Fibroblast of upper back skin (primary cell): ENCODE data around the gene OR51I2.

Experiments
- DNase-seq: peaks from one replicate; pipeline ENCODE4 v3.0.0-alpha.2; 2013

The OR51I2 gene, protein sequence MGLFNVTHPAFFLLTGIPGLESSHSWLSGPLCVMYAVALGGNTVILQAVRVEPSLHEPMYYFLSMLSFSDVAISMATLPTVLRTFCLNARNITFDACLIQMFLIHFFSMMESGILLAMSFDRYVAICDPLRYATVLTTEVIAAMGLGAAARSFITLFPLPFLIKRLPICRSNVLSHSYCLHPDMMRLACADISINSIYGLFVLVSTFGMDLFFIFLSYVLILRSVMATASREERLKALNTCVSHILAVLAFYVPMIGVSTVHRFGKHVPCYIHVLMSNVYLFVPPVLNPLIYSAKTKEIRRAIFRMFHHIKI

DNA sequence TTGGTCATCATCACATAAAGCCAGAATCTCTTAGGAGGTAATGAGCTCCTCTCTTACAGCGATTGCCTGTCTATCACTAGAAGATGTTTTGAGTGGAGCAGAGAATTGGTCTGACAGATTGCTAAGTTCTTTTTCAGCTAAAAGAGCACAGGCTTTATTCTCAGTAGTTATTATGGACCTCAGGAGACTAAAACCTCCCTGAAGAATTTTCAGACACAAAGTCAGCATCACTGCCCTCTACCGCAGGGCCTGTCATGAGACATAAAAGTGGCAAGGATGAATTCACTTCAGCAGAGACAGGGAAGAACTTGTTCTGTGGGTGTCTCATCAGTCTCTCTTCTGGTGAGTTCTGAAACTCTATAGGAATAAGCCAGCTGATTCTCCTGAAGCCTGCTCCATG lies at the start of gene OR51I2:
TSS of gene OR51I2 (plus strand) at position 301 of the 400 bp plus-strand sequence. CDS start 4,166 bp downstream, outside the sequence.
- DNase-seq: no peak

DNA sequence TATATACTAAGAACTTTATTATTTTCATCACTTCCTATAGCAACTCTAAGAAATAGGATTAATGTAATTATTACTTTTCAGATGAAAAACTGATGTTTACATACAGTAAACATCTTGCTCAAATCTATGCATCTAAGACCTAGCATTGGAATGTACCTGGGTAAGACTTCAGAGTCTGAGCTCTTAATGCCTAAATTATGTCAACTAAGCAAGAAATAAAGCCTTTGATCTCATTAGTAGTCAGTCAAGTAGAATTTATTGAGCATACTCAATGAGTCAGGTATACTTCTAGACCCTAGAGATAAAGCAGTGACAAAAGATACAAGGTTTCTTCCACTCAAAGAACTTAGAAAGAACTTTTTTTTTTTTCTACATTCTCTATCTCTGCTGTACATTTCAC lies 44.0 kb upstream of the OR51I2 start:
- DNase-seq: no peak

DNA sequence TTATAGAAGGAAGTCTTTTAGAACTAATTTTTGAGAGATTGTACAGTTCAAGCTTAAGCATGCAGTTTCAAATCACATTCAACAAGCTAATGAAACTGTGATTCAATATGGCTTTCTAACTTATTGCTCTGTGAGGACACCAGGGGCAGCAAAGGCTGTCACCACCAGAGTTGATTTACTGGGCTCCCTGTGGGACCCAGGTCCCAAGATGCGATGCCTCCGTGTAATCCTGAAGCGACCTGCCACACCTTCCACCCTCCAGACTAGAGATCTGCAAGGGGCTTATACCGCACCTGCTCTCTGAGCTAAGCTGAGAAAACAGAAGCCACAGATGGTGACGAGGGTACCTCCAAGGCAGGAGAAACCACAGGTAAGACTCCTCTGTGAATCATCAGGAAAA lies 28.1 kb upstream of the OR51I2 start:
- no peak for DNase-seq

DNA sequence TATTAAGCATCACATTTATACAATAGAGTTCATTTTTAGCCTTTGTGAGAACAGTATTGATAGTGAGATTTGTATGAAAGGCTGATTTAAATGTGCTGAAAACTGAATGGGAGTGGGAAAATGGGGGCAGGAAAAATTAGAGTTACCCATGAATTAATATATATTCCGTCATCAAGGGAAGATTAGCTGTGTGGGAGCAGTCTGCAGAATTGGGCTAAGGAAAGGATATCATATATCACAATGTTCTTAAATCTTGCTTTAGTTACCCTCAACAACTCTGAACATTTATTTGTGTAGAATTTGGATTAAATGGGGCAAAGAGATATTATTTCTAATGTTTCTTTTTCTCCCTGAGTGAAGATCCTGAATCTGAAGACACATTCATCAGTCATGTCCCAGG lies 27.3 kb upstream of the OR51I2 start, which contains the start of gene OR51Q1:
TSS of gene OR51Q1 (plus strand) at position 301 of the 400 bp plus-strand sequence. CDS start at position 391, 90 bp downstream.
- DNase-seq: no peak

DNA sequence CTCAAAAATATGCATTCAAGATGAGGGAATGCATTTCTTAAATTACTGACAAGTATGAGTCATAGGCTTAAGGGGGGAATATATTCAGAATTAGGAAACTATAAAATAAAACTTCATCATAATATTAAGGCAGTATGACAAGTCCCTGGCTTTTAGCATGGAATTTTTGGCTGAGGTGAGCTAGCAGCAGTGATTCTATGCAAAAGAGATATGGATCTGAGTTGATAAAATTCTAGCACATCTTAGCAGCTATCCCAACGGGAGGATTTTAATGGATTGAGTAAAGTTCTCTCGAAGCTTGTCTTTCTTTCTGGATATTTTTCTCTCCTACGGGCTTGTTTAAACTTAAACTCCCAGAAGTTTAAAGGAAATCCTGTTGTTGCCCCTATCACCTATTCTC lies 26.0 kb upstream of the OR51I2 start:
- no peak for DNase-seq

DNA sequence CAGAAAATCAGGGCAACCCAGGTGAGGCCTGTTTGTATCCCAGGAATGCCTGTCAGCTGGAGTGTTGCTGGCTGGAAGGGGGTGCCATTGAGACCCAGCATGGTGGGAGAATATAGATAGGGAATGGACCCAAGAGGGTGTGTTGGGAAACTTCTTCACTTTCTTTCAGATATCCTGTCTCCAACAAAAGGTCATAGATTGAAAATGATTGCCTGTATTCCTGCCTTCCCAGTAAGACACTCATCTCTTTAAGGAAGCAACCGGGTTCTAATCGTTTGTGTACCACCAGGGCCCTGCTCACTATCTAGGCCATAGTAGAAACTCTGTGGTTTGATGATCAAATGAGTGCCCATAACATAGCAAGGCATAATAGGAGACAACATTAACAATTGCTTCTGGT lies 7.7 kb upstream of the OR51I2 start, which contains the start of gene OR51I1:
TSS of gene OR51I1 (minus strand) at position 101 of the 400 bp plus-strand sequence. CDS start at position 101, 0 bp downstream.
- no peak for DNase-seq

DNA sequence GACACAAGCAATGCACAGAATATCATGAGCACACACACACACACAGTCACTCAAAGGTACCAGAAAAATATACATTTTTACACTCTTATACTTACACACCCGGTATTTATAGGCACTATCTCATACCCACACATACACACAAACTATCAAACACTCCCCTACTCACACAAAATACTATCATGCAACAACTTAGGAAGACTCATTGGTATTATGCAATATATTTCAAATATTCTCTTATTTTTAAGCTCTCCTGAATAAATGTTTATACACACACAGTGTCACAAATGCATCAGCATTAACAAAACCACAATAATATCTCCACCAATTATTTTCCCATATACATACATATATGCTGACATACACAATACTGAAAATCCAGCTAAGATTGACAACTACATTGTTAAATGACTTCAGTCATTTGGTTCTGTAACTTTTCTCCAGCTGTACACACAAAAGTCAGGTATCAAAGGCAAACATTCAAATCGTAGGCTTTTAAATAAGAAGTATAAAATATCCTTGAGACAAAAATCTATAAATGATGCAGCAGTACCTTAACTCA lies 5.2 kb upstream of the OR51I2 start:
- DNase-seq: no peak

DNA sequence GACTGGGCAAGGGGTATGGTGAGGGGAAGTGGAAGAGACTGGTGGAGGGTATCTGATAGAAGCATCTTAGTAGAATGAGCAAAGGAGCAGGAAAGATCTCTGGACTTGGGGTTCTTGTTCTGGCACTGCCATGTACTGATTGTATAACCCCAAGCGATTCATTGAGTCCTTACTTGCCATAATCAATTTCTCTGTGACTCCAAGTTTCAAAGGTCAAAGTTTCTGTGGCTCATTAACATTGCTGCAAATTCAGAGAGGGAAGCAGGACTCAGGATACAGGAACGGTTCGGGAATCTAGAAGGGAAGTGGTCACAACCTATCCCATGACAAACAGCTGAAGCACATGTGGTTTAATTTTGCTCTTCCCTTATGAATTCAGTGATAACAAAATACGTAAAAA lies 309 bp downstream of the OR51I2 start:
- no peak for DNase-seq

DNA sequence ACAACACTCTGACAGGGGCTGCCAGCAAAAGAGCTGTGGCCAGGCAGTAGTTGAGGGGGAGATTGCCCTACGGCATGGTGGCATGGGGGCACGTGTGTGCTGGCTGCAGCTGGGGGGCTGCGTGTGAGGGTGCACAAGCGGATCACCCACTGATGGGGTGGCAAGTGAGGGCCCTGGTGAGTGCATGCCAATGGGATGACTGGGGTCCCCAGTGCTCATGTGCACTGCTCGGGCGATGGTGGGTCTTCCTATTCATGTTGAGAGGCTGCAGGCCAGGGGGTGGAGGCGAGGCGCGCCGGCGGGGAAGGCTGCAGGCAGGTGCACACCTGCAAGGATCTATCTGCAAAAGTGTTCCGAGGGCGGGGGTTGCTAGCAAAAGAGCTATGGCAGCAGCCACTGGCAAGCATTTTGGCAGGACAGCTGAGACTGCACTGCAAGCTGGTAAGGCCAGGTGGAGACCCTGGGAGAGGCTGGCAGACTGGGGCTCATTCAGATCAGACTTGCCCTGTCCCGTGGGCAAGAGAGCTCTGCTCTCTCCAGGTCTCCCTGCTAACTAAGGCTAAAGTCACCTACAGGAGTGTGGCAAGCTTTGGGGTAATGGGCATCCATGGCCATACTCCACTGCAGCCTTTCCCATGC lies 12.0 kb downstream of the OR51I2 start:
- no peak for DNase-seq

DNA sequence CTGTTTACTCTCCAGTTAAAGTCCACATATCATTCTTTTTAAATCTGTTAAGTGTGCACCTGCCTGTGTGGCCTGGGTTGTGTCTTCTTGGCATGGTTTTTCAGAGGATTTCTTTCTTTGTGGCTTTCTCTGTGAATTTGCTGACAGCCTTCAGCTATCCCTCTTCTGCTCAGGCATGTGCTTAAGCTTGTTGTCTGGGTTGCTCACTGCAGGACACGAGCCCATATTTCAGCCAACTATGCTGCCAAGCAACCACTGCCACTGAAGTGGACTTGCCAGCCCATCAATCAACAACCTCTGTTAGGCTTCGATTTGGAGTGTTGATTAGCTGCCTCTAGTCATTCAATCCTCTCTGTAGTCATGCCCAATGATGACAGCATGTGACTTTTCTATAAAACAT lies 18.4 kb downstream of the OR51I2 start:
- no peak for DNase-seq

DNA sequence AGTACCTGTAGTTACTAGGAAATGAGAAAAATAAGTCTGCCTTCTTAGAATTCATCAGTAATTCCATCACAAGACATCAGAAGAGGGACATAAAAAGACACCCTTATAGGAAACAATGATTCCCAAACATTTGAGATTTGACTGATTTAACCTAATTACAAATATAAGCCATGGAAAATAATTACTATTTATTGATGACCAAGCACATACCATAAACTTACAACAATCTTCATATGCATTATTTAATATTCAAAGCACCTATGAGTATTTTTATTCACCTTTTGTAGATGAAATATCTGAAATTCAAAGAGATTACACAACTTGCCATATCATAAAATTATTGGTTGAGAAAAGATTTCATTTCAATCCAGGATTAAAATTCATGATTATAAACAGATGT lies 24.8 kb downstream of the OR51I2 start:
- no peak for DNase-seq

DNA sequence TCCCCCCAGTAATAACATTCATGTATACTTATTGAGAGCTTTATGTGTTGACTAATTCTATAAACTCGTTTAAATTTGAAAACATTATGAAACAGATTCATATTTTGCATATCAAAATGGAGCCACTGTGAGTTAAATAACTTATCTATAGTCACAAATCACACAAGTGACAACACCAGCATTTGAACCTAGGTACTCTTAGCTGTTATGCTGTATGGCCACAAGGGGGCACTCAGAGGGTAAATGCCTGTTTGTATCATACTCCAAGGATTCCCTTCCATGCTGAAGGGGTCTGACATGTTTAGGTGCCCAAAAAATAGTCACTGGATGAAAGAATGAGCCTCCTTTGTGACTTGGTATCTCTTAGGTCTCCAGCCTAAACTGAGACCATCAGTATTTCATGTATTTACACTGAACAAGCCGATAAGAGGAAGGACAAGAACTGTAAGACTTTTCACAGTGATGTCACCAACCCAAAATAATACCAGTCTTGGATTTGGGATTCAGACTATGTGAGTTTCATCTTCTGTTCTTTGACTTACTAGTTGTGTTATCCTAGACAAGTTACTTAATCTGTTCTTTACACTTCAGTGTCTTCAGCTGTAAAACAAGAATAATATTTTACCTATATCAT lies 27.2 kb downstream of the OR51I2 start:
- DNase-seq: peak; percentile 64

DNA sequence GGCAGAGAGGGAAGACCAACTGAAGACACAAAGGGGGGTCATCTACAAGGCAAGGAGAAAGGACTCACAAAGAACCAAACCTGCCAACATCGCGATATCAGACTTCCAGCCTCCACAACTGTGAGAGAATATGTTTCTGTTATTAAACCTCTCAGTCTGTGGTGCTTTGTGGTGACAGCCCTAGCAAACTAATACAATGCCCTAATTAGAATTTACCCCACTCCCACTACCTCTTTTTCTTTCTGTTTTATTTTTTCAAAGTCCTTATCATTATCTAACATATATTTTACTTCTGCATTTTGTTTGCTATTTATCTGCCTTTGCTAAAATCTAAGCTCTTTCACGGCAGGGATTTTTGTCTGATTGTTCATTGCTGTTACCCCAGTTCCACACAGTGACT lies 36.9 kb downstream of the OR51I2 start:
- DNase-seq: no peak

DNA sequence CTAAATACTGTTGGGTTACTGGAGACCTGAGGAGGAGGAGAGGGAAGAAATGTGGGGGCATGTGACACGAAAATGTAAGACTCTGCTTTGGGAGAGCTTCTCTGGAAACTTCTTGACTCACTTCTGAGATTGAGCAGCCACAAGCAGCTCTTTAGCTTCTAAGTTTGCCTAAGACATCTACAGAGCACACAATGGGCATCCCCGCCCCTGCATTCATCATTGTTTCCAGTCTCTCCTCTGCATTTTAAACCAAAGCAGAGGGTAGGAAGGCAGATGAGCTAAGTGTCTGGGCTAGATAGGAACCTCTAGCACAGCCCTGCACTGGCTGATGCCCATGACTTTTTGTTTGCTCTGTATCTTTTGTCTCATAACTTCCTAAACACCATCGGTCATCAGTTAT lies 37.3 kb downstream of the OR51I2 start:
- DNase-seq: no peak

DNA sequence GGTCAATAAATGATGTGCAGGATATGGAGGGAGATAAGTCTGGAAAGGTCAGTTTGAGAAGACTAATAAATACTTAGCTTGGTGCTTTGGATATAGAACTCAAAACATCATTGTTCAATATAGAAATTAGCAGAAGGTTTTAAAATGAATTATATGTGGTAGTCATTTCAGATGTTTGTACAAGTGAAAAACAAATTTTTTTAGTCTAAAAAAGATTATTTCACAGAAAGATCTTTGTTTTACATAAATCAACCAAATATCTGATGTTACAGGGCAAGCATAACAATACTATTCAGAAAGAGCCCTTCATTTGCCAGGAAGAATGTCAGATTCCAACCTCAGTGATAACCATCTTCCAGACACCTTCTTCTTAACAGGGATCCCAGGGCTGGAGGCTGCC lies 39.3 kb downstream of the OR51I2 start, which contains the start of gene OR52D1:
TSS of gene OR52D1 (plus strand) at position 301 of the 400 bp plus-strand sequence. CDS start at position 323, 22 bp downstream.
- DNase-seq: no peak

DNA sequence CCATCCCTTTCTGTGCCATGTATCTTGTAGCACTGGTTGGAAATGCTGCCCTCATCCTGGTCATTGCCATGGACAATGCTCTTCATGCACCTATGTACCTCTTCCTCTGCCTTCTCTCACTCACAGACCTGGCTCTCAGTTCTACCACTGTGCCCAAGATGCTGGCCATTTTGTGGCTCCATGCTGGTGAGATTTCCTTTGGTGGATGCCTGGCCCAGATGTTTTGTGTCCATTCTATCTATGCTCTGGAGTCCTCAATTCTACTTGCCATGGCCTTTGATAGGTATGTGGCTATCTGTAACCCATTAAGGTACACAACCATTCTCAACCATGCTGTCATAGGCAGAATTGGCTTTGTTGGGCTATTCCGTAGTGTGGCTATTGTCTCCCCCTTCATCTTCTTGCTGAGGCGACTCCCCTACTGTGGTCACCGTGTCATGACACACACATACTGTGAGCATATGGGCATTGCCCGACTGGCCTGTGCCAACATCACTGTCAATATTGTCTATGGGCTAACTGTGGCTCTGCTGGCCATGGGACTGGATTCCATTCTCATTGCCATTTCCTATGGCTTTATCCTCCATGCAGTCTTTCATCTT lies 39.8 kb downstream of the OR51I2 start:
- no peak for DNase-seq

DNA sequence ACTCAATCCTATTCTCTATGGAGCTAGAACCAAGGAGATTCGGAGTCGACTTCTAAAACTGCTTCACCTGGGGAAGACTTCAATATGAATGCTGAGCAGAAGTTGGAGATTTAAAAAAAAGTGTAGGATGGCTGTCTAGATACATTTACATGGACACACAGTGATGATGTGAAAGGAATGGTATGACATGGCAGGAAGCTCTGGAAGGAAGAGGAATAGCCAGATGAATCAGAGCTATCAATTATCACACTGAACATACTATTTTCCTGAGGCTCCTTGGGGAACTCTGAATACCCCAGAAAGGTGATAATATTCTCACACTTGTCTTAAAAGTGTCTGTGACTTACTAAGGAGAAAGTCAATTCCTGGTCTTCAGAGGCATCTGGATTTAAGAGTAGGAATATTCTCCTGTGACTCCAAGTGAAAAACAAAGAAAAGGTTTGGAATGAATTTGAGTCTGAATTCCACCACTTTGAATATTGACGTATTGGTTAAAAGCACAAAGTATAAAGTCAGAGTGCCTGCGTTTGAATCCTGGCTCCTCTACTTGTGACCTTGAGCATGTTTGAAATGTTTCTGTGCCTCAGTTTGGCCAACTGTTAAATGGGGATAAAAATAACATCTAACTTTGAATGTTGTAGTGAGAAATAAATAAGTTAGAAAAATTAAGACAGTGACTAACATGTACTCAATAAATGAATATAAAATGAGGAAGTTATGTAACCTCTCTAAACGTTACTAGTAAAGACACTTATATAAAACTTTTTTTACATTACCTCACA lies 40.6 kb downstream of the OR51I2 start:
- peak; percentile 73 for DNase-seq

DNA sequence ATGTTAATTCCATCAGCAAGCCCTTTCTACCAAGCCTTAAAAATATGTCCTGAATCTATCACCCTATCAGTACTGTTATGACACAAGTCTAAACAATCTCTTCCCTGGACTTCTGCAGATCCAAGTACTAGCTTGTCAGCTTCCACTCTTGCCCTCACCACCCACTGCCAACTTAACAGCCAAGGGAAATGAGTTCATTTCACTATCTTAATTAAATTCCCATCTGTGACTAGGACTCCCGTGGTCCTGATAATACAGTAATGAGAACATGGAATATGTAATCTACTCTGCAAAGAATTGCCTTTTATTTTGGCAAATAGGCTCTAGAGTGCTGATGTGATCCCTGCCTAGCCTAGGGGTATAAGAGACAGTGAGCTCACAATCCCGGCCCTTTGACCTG lies 50.5 kb downstream of the OR51I2 start:
- no peak for DNase-seq

DNA sequence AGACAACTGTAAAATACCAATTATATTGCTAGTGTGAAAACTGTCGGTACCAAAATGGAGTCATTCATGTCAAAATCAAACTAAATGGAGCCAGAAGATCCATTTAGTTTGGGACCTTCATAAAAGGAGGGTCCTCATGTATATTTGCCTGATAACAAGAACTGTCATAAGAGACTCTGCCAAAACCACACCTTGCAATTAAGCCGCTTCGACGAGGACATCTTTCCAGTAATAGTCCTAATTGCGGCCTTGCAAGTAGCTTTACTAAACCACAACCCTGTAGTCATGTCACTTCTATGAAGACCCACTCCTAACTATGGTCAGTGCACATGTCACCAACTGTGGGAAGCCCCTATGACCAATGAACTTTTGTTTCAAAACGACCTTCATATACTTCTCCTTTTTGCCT lies 51.3 kb downstream of the OR51I2 start:
- no peak for DNase-seq

DNA sequence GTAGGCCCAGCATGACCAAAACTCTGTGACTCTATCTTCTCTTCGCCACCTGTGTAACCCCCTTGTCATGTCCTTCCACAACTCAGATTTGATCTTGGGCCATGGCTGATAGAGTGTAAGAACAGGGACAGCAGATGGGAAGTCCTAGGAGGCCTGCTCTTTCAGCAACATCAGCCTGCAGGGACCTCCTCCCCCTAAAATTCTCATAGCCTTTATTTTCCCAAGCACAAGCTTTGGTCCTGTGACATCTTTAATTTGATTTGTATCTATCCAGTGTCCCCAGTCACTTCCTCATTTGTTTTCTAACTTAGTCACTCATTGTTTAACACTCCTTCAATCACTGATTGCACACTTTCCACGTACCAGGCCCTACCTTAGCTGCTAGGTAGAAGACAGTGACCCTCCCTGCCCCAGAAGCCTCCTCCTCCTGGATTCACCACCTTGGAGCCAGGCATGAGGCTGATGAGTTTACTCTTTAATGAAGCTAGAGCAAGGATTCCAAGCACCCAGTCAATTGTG lies 55.3 kb downstream of the OR51I2 start:
- DNase-seq: no peak

DNA sequence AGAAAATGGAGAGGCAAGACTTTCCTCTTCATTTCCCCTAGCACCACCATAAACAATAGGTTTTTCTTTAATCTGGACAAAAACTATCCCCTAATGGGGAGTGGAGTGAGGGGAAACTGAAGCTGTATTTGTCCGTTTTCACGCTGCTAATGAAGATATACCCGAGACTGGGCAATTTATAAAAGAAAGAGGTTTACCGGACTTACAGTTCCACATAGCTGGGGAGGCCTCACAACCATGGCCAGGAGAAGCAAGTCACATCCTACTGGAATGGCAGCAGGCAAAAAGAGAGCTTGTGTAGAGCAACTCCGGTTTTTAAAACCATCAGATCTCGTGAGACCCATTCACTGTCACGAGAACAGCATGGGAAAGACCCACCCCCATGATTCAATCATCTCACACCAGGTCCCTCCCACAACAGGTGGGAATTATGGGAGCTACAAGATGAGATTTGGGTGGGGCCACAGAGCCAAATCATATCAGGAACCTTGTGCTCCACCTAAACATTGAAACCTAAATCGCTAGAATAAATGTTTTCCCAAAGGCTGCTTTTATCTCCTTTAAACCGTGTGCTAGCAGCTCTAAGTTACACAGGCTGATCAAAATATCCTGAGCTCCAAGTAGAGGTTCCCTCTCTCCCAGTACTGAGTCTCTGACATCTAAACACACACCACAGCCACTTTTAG lies 56.4 kb downstream of the OR51I2 start:
- DNase-seq: no peak
